Measurements from ENCODE around the gene GAS2L1. TPM values are rescaled to one million over a fixed set of nuclear protein-coding genes. Genes with fewer than 3 reads are reported as not detected.

GAS2L1 gene
- total RNA-seq, 4 donors from 2014 or later: 7.5 to 31.6 (median 10.3) TPM

DNA sequence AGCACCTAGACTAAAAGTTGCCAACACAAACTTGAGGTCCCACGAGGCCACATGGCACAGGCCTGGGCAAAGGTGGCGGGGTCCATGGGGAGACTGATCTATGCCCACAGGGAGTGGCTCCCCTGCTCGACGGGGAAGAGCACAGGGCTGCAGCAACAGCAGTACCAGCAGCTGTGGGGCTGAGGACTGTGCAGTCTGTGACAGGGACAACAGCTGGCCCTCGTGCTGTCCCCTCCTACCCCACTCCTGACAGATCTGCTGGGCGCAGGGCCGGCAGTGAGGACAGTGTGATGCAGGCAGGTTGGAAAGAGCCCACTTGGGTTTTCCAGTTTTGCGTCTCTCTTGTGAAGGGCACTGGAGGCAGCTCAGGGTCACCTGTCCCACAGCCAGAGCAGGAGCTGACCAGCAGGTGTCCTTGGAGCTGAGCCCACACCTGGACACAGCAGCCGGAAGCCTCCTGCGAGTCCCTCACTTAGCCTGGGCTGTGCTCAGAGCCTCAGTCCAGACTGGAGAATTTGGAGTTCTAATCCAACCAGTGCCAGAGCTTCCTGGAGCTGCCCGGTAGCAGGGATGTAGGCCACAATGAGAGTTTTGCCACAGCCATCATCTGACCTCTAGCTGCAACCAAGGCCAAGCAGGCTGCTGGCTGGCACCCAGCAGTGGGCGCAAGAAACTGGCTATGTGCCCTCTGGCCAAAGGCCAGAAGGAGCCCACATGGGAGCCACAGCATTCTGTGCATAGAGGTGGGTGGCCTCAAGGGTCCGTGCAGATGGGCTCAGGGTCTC, 3.6 kb upstream of the GAS2L1 start:
- TF ChIP-seq, protein P1, sequence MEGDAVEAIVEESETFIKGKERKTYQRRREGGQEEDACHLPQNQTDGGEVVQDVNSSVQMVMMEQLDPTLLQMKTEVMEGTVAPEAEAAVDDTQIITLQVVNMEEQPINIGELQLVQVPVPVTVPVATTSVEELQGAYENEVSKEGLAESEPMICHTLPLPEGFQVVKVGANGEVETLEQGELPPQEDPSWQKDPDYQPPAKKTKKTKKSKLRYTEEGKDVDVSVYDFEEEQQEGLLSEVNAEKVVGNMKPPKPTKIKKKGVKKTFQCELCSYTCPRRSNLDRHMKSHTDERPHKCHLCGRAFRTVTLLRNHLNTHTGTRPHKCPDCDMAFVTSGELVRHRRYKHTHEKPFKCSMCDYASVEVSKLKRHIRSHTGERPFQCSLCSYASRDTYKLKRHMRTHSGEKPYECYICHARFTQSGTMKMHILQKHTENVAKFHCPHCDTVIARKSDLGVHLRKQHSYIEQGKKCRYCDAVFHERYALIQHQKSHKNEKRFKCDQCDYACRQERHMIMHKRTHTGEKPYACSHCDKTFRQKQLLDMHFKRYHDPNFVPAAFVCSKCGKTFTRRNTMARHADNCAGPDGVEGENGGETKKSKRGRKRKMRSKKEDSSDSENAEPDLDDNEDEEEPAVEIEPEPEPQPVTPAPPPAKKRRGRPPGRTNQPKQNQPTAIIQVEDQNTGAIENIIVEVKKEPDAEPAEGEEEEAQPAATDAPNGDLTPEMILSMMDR (IDR thresholded peaks at IDR 0.05; ENCODE audit: low read depth): no peak

DNA sequence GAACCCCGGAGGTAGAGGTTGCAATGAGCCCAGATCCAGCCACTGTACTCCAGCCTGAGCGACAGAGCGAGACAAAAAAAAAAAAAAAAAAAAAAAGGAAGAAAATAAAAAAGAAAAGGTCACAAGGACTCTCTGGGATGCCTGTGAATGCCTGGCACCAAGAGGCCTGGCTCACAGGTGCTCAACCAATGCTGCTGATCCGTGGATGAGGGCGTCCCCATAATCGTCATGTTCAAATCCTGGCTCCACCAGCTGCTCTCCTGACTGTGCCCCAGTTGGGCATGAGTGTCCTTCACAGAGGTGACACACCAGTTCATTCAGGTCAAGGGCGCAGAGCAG, 645 bp upstream of the GAS2L1 start:
- TF ChIP-seq, protein P1 (IDR thresholded peaks at IDR 0.05; ENCODE audit: low read depth): no peak

DNA sequence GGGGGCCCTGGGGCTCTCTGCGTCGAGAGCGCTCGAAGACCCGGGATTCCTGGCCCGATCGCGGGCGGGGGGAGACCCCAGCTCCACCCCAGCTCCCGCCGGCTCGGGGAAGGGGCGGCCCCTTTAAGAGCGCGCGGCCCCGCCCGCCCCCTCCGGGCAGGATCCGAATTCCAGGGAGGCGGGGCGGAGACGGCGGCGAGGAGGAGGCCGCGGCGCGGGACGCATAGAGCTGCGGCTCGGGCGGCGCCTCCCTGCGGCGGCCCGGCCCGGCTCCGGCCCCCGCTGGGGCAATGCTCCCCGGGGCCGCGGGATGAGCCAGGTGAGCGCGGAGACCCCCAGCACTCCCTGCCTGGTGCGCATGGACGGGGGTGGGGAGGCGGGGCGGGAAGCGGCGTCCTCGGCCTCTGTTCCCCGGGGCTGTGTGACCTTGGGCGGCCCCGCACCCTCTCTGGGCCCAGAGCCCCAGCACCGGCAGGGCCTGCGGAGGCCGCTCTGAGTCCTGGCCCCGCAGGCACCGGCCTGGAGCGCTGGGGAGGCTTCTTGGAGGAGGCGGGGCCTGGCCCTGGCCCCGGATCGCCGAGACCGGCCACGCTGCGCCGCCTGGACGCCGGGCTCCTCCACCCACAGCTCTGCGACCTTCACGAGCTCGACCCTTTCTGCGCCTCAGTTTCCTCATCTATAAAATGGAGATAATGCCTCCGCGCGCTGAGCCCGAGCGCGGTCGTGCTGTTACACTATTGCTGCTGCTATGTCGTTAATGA, 565 bp downstream of the GAS2L1 start:
- TF ChIP-seq, protein P1 (IDR thresholded peaks at IDR 0.05; ENCODE audit: low read depth): no peak

DNA sequence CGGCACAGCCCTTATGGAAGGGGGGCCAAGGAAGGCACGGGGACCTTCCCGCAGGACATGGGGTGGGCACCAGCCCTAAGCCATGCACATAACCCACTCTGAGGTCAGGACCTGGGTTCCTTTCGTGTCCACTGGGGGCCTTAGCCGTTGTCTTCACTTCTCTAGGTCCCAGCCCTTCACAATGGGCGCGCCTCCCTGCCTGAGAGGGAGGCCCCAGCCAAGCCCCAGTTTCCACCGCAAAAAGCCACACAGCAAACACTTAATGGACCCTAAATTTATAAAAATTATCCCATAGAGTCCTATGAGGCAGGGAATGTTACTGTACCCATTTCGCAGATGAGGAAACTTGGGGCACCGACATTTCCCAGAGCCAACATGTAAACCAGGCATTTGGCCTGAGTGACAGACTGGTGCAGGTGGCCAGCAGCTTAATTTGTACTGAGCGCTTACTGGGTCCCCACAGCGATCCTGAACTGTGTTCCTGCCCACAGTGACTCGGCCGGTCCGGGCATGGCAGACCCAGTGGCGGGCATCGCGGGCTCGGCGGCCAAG, 1.2 kb downstream of the GAS2L1 start:
- TF ChIP-seq, protein P1 (IDR thresholded peaks at IDR 0.05; ENCODE audit: low read depth): no peak

DNA sequence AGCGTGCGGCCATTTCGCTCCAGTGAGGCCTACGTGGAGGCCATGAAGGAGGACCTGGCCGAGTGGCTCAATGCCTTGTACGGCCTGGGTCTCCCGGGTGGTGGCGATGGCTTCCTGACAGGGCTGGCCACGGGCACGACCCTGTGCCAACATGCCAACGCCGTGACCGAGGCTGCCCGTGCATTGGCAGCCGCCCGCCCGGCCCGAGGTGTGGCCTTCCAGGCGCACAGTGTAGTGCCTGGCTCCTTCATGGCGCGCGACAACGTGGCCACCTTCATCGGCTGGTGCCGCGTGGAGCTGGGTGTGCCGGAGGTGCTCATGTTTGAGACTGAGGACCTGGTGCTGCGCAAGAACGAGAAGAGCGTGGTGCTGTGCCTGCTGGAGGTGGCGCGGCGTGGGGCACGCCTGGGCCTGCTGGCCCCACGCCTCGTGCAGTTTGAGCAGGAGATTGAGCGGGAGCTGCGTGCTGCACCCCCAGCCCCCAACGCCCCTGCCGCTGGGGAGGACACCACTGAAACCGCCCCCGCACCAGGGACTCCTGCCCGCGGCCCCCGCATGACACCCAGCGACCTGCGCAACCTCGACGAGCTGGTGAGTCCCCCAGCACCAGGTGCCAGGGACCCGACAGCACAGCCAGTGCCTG, 1.8 kb downstream of the GAS2L1 start:
- TF ChIP-seq, protein P1 (IDR thresholded peaks at IDR 0.05; ENCODE audit: low read depth): no peak

DNA sequence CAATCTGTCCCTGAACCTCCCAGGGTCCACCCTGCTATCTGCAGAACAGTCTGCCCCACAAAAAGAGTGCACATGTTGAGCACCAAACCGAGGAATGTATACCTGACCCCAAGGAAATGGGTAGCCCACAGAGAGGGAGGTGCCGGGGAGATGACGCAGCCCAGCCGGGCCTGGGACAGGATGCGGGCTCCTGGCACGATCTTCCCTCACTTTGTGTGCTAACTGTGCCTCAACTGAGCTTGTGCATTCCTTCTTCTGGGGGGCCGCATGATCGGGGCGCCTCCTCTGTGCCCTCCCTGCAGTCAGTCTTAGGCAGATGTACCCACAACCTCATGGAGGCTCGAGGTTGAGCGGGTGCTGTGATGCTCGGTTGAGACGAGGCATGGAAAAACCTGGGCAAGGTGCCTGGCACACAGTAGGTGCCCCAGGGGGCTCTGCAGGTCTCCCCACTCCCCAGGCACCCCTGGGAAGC, 2.4 kb downstream of the GAS2L1 start:
- TF ChIP-seq, protein P1 (IDR thresholded peaks at IDR 0.05; ENCODE audit: low read depth): no peak
